HG02571 (cell line): ENCODE data around the gene DIDO1.
A peak's percentile ranks its signal among the peaks of the same experiment; 100 is the strongest.
"Not testable (repeated sequence)": the region's sequence is repeated elsewhere in the genome, so short reads cannot be mapped to it uniquely, and the experiment has no call there.

ENCODE experiments used
- ATAC-seq: cut with Tn5 transposase; IDR thresholded peaks from one replicate; pipeline ENCODE4 v1.9.1; 2021; ENCODE audit warnings: mild to moderate bottlenecking, moderate library complexity; ENCODE audit not compliant: unreplicated experiment

The DIDO1 gene

DNA sequence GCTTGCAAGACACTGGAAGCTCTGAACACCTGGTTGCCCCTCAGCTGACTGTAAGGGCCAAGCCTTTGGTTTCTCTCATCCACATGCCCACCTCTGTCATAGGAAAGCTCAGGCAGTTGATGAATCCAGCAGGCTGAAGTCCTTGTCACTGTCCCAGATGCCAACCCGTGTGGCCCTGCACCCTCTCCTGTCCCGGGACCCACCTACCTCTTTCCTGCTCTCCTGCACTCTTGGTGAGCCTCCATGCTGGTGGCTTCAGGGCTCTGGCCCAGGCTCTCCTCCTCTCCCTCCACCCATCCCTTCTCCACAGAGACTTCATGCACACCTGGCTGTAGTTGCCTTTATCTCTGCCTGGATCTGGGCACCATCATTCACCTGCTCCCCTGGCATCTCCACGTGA lies 7.7 kb upstream of the DIDO1 start:
- no peak for ATAC-seq

DNA sequence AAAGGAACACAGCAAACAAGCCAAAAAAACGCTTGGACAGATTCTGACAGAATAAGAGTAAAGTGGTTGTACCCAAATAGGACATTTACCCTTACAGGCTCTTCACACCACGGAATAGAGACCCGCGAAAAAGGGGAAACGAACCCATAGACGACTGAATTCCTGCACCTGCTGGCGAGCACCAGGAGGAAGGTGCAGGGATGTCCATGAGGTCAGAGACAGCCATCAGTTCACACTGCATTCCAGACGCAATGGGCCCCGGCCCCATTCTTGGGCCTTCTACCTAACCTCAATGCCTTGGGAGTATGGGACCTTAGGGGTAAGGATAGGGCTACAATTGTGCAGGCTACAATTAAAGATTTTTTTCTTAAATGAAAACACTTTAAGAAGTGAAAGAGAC lies 5.2 kb upstream of the DIDO1 start:
- ATAC-seq: no peak

DNA sequence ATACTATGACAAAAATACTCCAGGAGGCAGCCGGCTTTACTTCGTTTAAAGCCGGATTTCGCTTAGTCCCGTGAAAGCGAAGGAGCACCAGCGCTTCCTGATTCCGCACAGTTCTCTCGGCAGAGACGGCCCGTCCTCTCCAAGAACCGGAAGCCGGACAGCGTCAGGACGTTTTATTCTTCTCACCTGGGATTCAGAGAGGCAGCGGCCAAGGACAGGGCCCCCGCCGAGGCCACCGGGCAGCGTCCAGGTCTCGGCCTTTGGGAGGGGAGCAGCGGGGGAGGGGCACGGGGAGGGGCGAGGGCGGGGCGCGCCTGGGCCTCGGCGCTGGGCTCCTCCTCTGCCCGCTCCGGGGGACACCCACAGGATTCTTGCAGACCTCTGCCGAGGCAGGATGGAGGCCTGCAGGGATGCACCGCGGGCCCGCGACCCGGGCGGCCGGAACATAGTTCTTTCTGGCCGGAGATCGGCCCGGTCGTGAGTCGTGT lies 2.8 kb upstream of the DIDO1 start:
- peak; percentile 33 for ATAC-seq

DNA sequence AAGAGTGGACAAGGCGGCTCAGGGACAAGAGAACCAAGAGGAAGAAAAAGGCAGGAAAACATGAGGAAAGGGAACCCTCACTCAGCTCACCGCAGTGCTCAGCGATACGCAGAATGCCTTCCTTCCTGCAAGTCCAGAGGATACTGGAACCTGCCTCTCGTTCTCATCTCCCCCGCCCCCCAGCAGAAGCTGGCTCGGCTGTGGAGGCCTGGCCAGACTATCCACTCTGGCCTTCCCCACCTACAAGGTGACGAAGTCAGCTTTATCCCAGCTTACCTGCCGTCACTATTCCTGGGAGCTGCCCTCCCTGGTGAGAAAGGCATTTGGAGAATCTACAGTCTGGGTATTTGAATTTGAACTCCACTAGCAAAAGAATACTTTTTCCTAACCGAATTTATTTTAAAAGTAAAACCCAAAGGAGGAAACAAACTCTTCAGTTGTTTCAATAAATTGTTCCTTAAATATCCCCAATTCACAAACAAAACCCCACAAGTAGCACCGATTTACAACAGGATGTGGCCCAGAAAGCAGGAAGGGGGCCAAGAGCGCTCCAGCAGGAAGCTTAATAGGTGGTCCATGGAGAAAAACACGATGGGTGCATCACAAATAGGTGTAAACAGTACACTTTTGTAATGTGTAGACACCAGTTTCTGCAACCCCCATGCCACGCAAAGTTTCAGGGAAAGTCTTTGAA lies 2.1 kb upstream of the DIDO1 start:
- no peak for ATAC-seq

DNA sequence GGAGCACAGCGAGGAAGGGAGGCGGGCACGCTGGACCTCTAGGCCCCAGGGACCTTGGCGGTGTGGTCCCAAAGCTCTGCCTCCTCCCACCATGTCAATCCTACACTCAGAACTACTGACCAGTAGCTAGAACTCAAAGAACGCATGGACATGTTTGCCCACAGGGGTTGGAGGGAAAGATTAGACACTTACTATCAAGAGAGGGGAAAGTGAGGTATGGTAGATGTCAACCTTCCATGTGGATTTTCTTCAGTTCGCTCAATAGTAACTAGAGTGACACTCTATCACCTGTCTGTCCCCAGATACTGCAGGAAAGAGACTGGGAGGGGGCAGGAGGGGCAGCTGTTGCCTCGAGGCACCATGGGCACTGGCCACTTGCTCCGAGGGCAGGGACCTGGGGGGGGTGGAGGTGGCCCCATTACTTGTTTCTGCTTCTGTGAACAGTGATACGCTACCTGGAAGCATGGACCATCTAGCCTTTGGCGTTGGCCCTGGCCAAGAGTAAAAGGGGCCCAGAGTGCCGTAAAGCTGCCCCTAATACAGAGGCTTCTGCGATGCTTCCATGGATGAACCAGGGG lies 912 bp upstream of the DIDO1 start:
- ATAC-seq: no peak

DNA sequence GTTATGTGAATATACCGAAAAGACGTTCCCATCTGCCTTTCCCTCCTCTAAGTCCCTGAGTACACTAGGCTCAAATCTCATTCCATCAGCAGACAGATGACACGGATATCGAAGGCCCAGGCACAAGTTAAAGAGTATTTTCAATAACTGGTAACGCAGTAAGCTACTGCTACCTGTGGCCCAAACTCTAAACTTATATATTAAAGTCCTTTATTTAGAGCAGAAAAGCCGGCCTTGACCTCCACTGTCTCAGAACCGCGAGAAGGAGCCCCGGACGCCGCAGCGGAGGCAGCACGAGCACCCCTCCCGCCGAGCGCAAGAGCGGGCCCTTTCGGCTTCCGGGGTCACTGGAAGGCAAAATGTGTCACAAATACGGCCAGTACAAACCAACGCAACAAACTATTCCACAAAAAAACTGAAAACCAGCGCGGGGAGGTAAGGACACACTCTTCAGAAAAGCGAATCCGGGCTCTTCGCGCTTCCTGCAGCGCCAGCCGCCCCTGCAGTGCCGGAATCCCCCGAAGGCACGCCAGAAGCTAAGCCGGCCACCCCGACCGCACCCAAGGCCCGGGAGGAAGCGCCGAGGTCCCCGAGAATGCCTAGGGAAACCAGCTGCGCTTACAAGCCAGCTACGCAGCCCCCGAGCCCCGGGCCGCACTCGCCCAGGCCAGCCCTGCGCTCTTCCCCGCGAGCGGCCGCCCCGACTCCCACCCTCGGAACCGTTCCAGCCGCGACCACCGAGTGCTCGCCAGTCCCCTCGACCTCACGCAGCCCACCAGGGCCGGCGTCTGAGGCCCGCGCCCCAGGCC lies 681 bp downstream of the DIDO1 start:
- peak; percentile 17 for ATAC-seq

DNA sequence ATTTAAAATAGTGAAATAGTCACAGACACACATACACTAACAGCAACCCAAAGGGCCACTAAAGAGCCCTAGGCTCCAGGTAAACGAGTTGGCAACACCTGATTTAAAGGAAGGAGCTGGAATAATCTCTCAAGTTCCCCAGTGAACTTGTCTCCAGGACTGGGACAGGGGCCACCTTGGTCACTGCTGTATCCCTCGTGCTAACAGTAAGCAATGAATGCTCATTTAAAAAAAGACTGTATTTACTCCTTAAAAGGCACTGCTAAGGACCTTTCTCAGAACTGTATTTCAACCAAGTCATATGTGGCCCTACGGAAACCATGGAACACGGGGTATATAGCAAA lies 1.3 kb downstream of the DIDO1 start:
- ATAC-seq: no peak

DNA sequence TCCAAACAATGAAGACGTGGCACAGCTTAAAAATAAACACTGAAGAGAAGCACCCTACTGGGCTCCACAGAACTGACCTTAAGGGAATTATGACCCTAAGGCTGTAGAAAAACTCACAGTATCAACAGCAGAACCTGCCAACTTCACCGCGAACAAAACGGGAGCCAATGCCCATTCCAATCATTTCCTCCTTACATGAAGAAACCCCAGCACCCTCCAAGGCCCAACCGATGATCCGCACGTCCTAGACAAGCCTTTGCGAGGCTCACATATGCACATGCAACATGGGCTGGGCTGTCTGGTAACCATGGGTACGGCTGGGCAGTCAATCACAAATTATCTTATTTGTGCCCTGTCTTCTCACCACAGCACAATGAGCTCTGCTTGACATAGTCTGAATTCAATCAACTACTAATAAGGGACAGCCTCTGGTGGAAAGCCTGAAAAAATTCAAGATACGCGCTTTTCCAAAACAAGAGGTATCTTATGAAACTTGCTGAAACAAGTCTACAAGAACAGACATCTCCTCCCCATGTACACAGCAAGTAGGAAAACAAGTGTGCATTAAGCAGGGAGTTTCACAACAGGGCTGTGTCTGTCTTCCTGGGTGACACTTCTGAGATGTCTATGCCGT lies 1.7 kb downstream of the DIDO1 start:
- no peak for ATAC-seq

DNA sequence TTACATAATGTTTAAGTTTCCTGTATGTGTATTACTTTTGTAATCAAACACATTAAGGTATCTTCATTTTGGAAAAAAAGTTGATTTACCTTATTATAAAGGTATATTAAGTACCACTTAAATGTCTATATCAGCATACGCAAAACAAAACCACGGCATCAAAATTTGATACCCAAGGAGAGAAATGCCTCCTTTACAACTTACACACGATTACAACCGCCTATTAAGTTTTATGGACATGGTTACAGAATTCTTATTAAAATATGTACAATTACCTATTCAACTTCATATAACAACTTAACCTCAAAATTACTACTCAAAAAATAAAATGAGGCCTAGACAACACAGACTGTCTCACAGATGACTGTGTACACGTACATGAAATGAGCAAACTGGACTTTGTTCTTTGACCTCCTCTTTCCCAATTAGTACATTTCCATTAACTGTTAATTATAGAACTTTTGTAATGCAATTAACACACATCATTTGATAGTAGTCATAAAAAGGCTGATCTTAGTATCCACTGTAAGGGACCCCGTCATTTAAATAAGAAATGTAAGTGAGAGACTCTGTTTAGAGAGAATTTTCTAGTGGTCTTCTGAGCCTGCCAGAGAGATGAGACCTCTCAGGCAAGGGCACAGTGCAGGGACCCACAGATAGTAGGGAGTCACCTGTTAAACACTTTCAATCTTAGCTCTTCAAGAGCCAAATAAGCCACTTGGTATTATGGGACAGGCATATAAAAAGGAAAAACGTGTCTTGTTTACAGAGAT lies 2.5 kb downstream of the DIDO1 start:
- ATAC-seq: no peak

DNA sequence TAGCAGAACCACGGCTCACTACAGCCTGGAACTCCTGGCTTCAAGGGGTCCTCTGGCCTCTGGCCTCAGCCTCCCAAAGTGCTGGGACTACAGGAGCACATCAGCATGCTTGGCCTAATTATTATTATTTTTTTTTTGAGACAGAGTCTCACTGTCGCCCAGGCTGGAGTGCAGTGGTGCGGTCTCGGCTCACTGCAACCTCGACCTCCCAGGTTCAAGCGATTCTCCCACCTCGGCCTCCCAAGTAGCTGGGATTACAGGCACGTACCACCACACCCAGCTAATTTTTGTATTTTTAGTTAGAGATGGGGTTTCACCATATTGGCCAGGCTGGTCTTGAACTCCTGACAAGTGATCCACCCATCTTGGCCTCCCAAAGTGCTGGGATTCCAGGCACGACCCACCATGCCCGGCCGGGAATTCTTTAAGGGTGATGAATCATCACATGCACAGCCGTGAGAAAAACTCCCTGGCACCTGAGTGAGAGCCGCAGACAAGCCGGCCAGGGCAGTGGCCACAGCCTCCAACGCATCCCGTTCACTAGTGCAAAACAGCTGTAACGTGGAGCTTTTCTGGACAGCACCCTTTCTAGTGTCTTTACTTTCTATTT lies 3.1 kb downstream of the DIDO1 start:
- not testable (repeated sequence) for ATAC-seq

DNA sequence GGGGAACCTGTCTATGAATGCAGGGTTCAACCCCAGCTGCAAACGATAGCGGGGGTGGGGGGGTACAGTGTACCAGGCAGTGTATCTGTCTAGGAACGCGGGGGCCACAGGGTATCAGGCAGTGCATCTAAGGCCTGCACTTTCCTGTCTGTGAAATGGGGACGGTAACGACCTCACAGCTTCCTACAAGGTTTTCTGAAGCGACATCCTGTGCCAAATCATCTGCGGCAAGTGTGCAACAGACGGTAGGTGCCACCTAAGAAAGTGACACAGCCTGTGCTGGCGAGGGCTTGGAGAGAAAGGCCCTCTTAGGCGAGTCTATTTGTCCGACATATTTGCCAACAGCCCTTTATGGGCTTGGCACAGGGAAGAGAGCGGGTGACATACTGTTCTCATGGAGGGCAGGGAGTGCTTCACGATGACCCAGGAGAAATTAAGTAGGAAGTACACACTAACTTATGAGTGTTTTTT lies 3.8 kb downstream of the DIDO1 start:
- no peak for ATAC-seq

DNA sequence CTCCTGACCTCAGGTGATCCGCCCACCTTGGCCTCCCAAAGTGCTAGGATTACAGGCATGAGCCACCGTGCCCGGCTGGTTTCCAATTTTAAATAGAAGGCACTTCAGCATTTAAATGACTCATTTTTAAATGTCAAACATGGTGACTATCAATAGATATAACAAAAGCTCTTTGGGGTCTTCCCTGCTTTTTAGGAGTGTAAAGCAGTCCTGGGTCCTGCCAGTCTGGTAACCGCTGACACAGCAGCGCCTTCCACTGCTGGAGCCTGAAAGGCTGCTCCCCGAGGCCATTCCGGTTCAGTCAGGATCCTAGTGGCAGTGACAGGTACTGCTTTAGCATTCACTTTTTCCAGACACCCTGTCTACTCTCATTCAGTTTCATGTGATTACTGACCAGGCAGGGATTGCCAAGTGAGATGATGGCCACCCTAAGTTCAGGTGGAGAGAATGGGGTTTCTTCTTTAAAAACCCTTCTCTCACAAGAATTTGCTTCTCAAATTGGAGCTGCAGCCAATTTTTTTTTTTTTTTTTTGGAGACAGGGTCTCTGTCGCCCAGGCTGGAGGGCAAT lies 5.1 kb downstream of the DIDO1 start:
- ATAC-seq: no peak

DNA sequence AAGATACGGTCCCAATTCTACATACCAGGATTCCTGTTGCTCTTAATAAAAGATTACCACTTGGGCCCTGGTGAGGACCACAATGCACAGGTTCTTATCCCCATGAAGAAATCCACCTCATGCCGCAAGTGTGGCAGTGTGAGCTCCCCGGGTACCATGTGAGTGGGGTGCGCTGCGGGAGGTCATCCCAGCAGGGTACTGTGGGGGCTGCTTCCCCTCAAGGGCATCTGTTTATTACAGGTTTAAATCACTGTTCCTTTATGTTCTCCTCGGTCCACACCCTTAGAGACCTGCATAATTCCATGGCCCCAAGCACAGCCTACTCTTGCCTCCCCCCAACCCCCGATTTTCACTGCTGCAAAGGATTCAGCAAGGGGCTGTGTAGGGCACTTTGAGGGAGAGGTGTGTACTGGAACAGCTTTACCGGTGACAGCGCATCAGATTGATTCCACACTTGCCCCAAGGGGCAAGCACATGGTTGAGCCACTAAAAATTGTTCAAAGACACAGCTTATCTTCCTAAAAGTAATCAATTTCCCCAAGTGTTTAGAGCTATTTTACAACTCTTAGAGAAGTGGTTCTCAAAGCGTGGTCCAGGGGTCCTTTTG lies 6.2 kb downstream of the DIDO1 start:
- no peak for ATAC-seq

DNA sequence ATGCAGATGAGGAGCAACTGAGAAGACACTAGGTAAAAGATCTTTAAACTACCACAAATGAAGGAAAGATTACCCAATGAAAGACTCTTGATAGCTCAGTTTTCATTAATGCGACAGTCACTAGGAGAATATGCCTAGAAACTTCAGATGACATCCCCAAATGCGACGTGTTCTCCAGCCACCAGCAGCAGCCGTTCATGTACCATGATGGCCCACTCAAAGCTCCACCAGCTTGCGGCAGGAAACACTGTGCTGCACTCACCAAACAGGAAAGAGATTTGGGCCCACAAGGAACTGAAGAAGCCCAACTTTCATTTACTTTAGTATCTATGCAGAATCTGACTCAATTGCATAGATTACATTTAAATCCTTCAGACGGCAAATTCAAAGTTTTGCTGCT lies 7.5 kb downstream of the DIDO1 start:
- ATAC-seq: no peak

DNA sequence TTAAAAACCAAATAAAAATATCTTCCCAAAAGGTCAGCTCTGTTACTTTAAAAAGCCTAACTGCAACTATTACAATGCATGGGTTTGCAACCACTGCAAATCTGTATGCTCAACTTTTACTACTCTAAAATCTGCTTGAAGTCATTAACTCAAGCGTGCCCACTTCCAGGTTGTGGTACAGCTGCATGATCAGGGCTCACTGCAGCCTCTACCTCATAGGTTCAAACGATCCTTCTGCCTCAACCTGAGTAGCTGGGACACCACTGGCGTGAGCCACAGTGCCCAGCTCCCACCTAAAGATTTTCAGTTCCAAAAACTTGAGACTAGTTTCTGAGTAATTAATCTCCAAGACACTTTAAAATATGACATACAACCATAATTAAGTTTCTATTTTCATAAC lies 8.2 kb downstream of the DIDO1 start:
- no peak for ATAC-seq

DNA sequence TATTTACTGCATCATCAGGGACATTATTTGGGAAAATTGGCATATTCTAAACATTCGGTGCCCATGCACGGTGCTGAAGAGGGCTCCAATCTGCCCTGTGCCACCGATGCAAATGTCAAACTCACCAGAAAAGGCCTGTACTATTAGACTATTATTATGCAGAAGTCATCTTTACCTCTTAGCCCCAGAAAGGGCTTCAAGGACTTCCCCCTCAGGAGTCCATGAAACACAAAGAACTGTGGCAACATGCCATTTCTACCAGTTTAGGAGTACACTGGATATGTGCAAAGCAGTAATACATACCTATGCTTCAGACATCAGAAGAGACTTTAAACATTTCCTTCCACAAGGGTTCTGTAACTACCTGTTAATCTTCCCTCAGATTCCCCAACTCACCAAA lies 8.6 kb downstream of the DIDO1 start:
- no peak for ATAC-seq

DNA sequence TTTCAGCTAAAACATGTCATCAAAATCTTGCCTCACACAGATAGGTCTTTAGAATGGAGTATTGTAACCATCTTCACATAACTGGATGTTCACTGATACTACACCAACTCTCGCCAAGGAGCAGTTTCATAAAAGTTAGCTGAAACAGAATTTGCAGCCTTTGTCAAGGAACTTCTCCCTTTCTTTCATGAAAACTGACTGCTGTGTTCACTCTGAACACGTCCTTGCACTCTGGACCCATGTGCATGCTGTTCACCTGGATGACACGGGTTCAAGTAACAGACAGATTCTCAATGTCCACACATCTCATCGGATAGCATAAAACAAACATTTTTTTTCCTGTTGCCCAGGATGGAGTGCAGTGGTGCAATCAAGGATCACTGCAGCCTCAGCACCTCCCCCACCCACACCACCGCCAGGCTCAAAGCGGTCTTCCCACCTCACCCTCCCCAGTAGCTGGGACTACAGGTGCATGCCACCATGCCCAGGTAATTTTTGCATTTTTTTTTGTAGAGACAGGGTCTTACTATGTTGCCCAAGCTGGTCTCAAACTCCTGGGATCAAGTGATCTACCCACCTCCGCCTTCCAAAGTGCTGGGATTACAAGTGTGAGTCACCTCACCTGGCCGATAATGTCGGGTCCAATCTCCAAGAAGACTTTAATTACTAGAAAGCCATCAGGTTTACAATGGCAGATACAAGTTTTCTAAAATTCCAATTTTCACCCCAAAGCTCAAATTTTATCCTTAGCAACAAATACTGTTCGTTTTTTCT lies 9.4 kb downstream of the DIDO1 start:
- ATAC-seq: no peak

DNA sequence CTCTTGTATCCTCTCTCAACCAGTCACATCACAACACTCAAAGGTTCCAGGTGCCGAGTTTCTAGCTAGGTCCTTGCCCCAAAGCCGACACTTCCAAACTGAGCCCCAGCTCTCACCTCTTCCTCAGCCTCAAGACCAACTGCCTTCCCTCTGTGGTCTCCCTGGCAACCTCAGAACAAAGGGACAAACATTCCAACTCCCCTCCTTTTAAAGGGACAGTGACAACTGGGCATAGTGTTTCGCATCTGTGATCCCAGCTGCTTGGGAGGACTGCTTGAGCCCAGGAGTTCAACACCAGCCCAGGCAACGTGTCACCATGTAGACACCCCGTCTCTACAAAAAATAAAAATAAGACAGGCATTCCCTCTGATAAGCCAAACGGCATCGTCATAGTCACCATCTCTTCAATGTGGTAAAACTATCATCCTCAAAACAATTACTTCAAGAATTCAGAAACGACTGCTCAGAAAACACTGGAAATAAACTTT lies 11.3 kb downstream of the DIDO1 start:
- ATAC-seq: no peak

DNA sequence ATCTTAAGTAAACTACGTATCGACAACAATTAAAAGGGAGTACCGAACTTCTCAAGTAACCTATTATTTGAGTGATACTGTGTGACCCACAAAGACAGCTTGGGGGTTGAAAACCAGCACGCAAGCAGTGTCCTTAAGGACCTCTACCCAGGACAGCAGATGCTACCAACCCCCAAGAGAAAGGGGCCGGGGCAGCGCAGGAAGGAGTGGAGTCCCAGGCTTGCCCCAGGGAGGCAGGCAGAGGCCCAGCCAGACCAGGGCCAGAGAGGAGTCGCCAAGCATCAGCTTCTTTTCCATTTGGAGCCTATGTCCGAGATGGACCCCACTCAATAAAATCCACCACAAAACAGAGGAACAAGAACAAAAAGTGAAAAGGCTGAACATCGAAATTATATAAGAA lies 11.9 kb downstream of the DIDO1 start:
- ATAC-seq: no peak
